ENCODE data around the gene ANKRD53.
"Not testable (repeated sequence)": the region's sequence is repeated elsewhere in the genome, so short reads cannot be mapped to it uniquely, and the experiment has no call there.

ANKRD53 gene

GRCh38 chr2:71021394-71021793, 43.0 kb downstream of the ANKRD53 start:
- H4K20me1 ChIP-seq (ENCODE audit: insufficient read depth, low read length, poor library complexity, severe bottlenecking); H2AFZ ChIP-seq (ENCODE audit: low read length); H3K79me2 ChIP-seq (ENCODE audit: insufficient read depth, low read length); H3K4me1 ChIP-seq (ENCODE audit: insufficient read depth, low read length, poor library complexity, severe bottlenecking); H3K9me2 ChIP-seq (replicated peaks; ENCODE audit: low read depth, low read length); H3K27me3 ChIP-seq (ENCODE audit: insufficient read depth, low read length, poor library complexity, severe bottlenecking); H3K9ac ChIP-seq (ENCODE audit: low read depth, low read length, poor library complexity, severe bottlenecking); H3F3A ChIP-seq (ENCODE audit: low read depth); H3K9me3 ChIP-seq (ENCODE audit: insufficient read depth, low read depth, low read length); H3K4me3 ChIP-seq (ENCODE audit: low read length, poor library complexity, severe bottlenecking); H3K4me2 ChIP-seq (ENCODE audit: low read depth, low read length, poor library complexity, severe bottlenecking); H3K36me3 ChIP-seq (ENCODE audit: insufficient read depth, low read length): not testable (repeated sequence)

DNA sequence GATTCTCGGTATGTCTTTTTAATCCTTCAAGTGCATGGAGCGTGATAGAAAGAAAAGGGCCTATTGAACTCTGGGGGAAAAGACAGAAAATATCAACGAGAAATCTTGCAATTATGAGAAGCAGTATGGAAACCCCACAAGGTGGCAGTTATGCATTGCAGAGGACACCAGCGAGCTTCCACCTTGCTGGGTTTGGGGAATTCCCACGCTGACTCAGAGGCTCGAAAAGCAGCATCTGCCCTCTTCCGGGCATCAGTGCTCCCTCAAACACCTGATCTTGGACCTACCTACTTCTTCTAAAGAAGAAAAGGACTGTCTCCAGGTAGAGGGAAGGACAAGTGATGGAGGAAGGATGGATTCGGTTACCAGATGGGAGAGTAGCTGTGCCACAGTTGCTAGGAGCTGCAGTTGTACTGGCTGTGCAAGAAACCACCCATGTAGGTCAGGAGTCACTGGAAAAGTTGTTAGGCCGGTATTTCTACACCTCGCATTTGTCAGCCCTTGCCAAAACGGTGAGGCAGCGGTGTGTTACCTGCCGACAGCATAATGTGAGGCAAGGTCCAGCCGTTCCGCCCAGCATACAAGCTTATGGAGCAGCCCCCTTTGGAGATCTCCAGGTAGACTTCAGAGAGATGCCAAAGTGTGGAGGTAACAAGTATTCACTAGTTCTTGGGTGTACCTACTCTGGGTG, 45.3 kb downstream of the ANKRD53 start:
- not testable (repeated sequence) for H3F3A ChIP-seq (ENCODE audit: low read depth); H3K36me3 ChIP-seq (ENCODE audit: insufficient read depth, low read length); H3K9ac ChIP-seq (ENCODE audit: low read depth, low read length, poor library complexity, severe bottlenecking); H3K9me3 ChIP-seq (ENCODE audit: insufficient read depth, low read depth, low read length); H3K27me3 ChIP-seq (ENCODE audit: insufficient read depth, low read length, poor library complexity, severe bottlenecking); H3K4me2 ChIP-seq (ENCODE audit: low read depth, low read length, poor library complexity, severe bottlenecking); H3K4me3 ChIP-seq (ENCODE audit: low read length, poor library complexity, severe bottlenecking); H4K20me1 ChIP-seq (ENCODE audit: insufficient read depth, low read length, poor library complexity, severe bottlenecking); H3K9me2 ChIP-seq (replicated peaks; ENCODE audit: low read depth, low read length); H3K4me1 ChIP-seq (ENCODE audit: insufficient read depth, low read length, poor library complexity, severe bottlenecking); H3K79me2 ChIP-seq (ENCODE audit: insufficient read depth, low read length); H2AFZ ChIP-seq (ENCODE audit: low read length)

Measured in Loucy (cell line).